ENCODE data around the gene SLC26A5. TPM values are rescaled to one million over a fixed set of nuclear protein-coding genes. Genes with fewer than 3 reads are reported as not detected.

SLC26A5 gene
- total RNA-seq, 6 donors from 2014 or later = 0.88 to 3.2 (median 1.5) TPM

GRCh38 chr7:103338864-103339263, 107.1 kb downstream of the SLC26A5 start:
- DNase-seq (no peak), ATAC-seq (ENCODE audit: low FRiP score in 2 of 2) (no peak)
- WGBS, 2 donors = 91 to 98% methylated on average over 2 of the region's 2 CpGs
- Histone ChIP-seq H3K4me3 (no peak overlapping the region), H3K27me3 (no peaks in the 10 kb centered on the region), H3K4me1 (peaks cover 17 to 24% (median 22%) of the 10 kb centered on the region in 4 donors), H3K36me3 (peaks cover 9 to 80% (median 49%) of the 10 kb centered on the region in 4 donors), H3K9me3 (no peaks in the 10 kb centered on the region), H3K27ac (no peak overlapping the region)
- TF ChIP-seq EP300 (IDR thresholded peaks at IDR 0.05) (no peak), POLR2A (IDR thresholded peaks at IDR 0.05) (no peak)

- ATAC-seq (ENCODE audit: low FRiP score in 2 of 2) (no peak), DNase-seq (no peak)
- Histone ChIP-seq H3K27me3 (no peaks in the 10 kb centered on the region), H3K4me3 (no peak overlapping the region), H3K9me3 (no peaks in the 10 kb centered on the region), H3K4me1 (peaks cover 3 to 9% (median 5%) of the 10 kb centered on the region in 4 donors), H3K36me3 (peaks cover 9 to 91% (median 51%) of the 10 kb centered on the region in 4 donors), H3K27ac (no peak overlapping the region)
- TF ChIP-seq, protein P1, sequence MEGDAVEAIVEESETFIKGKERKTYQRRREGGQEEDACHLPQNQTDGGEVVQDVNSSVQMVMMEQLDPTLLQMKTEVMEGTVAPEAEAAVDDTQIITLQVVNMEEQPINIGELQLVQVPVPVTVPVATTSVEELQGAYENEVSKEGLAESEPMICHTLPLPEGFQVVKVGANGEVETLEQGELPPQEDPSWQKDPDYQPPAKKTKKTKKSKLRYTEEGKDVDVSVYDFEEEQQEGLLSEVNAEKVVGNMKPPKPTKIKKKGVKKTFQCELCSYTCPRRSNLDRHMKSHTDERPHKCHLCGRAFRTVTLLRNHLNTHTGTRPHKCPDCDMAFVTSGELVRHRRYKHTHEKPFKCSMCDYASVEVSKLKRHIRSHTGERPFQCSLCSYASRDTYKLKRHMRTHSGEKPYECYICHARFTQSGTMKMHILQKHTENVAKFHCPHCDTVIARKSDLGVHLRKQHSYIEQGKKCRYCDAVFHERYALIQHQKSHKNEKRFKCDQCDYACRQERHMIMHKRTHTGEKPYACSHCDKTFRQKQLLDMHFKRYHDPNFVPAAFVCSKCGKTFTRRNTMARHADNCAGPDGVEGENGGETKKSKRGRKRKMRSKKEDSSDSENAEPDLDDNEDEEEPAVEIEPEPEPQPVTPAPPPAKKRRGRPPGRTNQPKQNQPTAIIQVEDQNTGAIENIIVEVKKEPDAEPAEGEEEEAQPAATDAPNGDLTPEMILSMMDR (IDR thresholded peaks at IDR 0.05) = no peak
- TF ChIP-seq POLR2AphosphoS5 (IDR thresholded peaks at IDR 0.05) (no peak), EP300 (IDR thresholded peaks at IDR 0.05) (no peak), POLR2A (IDR thresholded peaks at IDR 0.05) (no peak)
- WGBS, 2 donors = 78 to 89% methylated on average over 2 of the region's 2 CpGs
Observed at GRCh38 chr7:103336761-103337160, 109.2 kb downstream of the SLC26A5 start.

DNA sequence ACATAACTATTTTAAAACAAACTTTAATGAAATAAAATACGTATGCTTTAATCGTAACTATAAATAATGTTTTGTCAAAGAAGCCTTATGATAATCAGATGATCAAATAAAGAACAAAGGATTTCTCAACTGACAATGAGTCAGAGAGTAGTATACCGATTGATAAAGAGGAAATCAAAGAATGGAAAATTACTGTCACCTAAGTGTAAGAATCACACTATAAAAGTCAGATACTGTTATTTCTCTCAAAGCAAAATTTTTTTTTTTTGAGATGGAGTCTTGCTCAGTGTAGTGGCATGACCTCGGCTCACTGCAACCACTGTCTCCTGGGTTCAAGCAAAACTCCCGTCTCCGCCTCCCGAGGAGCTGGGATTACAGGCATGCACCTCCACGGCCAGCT, 120.3 kb downstream of the SLC26A5 start:
- Histone ChIP-seq H3K27ac (no peak overlapping the region), H3K36me3 (peaks cover 29 to 76% (median 43%) of the 10 kb centered on the region in 4 donors), H3K27me3 (no peaks in the 10 kb centered on the region), H3K4me3 (no peak overlapping the region), H3K4me1 (no peaks in the 10 kb centered on the region), H3K9me3 (no peaks in the 10 kb centered on the region)
- DNase-seq = no peak
- no peak for TF ChIP-seq POLR2AphosphoS5 (IDR thresholded peaks at IDR 0.05)
- TF ChIP-seq EP300 (IDR thresholded peaks at IDR 0.05) = no peak
- no peak for TF ChIP-seq POLR2A (IDR thresholded peaks at IDR 0.05)
- TF ChIP-seq, protein P1 (IDR thresholded peaks at IDR 0.05) = no peak
- ATAC-seq (ENCODE audit: low FRiP score in 2 of 2) = no peak
- WGBS, 2 donors = 93% methylated on average over 8 of the region's 8 CpGs

Small RNAs within 50 kb of the gene (small RNA-seq; reads per million reads assigned to genes)
- gene RF00019 (0 reads per million in 4 donors), gene RPS29P16 (0 reads per million in 4 donors)

Other genes starting within 250 kb of the SLC26A5 start
- gene PMPCB, start 148.8 kb downstream of the SLC26A5 start, total RNA-seq = 10 to 100 TPM; 24.9 to 53.2 (median 41.8) TPM
- 10 to 100 TPM; 13.1 to 30.4 (median 16.6) TPM for gene DNAJC2, start 101.4 kb downstream of the SLC26A5 start, total RNA-seq
- gene PSMC2, start 98.6 kb downstream of the SLC26A5 start, total RNA-seq = 100 to 1,000 TPM in 2 of 6 donors, 10 to 100 TPM in 4; 26.2 to 114 (median 91.8) TPM

Measured in upper lobe of left lung (tissue), 6 donors.